Tibial nerve (tissue), 3 donors: ENCODE measurements around the gene TRABD2A.

ENCODE experiments used
- POLR2A ChIP-seq, 2 donors: fragments of 450-650 bp; IDR thresholded peaks; one replicate each; pipeline ENCODE4 v1.6.1; 2017; ENCODE audit warnings: antibody characterized with exemption in 2 of 2, mild to moderate bottlenecking in 2 of 2, moderate library complexity in 2 of 2
- TF ChIP-seq, protein P1 (sequence below), 5 experiments: fragments of 200-600 bp in 3 of 5; fragments of 450-650 bp in 2 of 5; sonication (generic) in 3 of 5; IDR thresholded peaks; one replicate each; pipeline ENCODE4 v1.5.1; 2016 to 2019; ENCODE audit warnings: antibody characterized with exemption in 5 of 5, mild to moderate bottlenecking in 3 of 5, moderate library complexity in 2 of 5

DNA sequence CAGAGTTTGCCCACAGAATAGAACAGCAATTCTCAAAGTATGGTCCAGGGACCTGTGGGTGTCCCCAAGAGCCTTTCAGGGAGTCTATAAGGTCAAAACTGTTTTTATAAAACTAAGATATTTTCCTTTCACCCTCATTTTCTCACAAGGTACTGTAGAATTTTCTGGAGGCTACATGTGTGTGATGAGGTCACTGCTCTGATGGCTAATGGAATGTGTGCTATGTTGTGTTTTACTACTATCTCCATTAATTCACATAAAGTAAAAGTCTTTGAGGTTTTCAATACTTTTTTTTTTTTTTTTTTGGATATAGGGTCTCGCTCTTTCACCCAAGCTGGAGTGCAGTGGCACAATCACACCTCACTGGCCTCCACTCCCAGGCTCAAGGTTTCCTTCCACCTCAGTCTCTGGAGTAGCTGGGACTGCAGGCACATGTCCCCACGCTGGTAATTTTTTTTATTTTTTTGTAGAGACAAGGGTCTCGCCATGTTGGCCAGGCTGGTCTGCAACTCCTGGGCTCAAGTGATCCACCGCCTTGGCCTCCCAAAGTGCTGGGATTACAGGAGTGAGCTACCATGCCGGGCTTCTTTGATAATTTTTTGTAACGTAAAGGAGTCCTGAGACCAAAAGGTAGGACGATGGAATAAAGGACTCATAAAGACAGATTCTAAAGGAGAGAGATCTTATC is 1.8 kb downstream of the TRABD2A start:
- TF ChIP-seq, protein P1, sequence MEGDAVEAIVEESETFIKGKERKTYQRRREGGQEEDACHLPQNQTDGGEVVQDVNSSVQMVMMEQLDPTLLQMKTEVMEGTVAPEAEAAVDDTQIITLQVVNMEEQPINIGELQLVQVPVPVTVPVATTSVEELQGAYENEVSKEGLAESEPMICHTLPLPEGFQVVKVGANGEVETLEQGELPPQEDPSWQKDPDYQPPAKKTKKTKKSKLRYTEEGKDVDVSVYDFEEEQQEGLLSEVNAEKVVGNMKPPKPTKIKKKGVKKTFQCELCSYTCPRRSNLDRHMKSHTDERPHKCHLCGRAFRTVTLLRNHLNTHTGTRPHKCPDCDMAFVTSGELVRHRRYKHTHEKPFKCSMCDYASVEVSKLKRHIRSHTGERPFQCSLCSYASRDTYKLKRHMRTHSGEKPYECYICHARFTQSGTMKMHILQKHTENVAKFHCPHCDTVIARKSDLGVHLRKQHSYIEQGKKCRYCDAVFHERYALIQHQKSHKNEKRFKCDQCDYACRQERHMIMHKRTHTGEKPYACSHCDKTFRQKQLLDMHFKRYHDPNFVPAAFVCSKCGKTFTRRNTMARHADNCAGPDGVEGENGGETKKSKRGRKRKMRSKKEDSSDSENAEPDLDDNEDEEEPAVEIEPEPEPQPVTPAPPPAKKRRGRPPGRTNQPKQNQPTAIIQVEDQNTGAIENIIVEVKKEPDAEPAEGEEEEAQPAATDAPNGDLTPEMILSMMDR (IDR thresholded peaks at IDR 0.05): no peak
- TF ChIP-seq POLR2A (IDR thresholded peaks at IDR 0.05): no peak
